Measurements from ENCODE around the gene MZT2A.
"Not testable (repeated sequence)": the region's sequence is repeated elsewhere in the genome, so short reads cannot be mapped to it uniquely, and the experiment has no call there.

MZT2A gene

DNA sequence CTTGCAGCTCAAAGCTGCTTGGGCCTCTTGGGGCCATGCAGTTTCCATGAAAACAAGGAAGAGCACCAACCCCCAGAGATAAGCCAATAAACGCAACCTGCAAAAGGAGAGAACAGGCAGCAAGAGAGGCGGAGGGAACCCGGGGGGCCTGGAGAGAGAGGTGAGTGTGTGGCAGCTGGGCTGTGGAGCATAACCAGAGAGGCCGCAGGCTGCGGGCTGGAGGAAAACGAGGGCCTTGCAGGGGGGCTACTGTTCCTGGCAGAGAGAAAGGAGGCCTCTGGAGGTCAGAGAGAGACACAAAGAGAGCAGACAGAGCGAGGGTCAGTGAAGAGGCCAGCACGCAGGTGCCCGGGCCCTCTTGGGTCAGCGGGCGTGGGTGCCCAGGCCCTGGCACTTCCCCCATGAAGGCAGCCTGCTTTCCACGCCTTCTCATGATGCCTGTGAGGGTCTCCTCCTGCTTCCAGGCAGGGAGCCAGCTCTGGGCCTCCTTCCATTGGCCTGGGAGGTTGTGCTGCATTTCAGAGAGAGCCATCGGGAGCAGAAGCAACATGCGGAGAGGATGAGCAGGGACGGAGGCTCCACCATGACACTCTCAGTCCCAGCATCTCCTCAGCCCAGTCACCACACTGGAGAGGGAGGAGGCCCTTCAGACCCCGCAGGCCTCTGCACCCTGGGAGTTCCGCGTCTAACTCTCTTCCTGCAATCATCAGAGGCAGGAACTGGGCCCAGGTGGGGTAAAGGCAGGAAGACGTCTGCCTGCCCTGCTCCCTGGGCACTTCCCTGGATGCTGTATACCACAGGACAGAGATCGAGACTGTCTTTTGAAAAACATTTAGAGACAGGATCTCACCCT lies 1.4 kb downstream of the MZT2A start:
- not testable (repeated sequence) for DNase-seq

DNA sequence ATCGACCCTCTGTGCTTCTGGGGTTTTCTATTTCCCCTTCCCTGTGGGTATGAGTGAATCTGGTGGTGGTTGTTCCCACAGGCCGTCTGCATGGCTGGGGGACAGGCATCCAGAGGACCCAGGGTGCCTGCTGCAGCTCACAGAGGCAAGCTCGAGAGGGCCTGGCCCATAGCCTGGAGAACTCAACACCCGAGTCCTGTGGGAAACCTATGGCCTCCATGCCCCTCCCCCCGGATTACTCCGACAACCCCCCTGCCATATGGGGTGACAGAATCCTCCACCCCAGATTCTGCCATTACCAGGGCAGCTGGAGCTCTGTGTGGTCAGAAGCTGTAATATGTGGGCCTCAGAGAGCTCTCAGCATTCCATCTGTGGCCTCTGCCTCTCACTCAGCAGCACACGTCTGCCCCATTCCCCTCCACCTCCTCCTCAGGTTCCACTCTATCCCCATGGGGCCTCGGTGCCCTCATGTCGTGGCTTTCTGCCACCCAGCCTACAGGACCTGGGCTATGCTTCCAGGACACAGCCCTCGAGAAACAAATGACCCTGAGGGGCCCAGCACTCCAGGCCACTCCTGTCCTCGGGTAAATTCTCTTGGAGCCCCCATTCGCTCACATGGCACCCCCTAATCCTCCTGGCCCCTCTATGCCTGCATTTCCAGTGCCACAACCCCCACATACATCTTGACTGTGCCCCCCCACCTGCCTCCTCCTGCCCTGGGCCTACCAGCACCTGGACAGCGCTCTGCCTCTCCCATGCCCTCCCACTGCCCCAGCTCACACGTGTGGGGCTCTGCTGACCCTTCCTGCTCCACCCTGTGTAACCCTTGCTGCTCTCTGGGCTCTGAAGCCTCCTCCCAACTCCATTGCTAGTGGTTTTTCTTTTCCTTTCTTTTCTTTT lies 3.6 kb downstream of the MZT2A start:
- no peak for DNase-seq

DNA sequence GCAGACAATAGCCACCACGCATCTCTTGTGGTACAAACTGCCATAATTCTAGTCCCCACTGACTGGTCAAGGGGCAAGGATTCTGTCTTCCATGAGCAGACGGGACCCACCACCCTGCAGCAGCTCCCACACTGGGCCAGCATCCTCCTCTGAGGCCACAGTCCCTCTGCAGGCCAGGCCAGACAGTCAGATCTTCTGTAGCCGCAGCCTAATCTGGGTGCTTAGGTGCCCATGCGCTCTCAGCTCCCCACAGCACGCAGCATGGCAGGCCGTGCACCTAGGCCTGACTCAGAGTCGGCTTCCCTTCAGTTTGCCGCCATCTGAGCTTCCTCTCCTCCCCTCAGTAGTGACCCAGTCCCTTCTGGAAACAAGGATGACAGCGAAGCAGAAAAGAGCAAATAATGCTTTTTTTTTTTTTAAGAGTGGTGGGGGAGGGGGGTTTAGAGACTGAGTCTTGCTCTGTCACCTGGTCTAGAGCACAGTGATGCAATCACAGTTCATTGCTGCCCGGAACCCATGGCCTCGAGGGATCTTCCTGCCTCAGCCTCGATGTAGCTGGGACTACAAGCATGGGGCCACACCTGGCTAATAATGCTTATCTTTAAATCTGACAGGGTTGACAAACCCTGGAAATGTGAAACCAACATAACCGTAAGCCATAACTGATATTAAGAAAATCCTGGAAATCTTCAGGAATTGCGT lies 5.8 kb downstream of the MZT2A start:
- peak; percentile 8 for DNase-seq

DNA sequence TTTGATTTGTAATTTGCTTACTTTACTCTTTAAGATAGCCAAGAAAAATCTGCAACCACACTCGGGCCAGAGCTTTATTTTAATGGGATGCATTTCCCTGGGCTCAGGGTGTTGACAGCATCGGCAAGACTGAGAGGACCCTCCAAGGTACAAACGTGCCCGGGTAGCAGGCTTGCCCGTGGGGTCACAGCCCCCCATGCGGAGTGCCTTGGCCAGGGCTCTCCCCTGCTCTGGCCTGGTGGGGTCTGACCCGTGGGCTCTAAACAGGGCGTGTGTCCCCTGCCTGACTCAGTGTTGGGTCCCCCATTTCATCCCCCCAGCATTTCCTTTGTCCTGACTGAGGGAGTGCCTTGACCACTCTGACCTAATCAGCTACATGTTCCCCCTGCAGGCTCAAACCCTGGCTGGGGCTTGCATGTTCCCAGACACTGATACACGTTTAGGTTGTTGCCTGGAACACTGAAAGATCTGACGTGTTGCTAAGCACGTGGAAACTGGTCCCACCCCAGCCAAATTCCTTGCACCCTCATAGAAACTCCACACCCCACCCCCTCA lies 7.2 kb downstream of the MZT2A start:
- not testable (repeated sequence) for DNase-seq

DNA sequence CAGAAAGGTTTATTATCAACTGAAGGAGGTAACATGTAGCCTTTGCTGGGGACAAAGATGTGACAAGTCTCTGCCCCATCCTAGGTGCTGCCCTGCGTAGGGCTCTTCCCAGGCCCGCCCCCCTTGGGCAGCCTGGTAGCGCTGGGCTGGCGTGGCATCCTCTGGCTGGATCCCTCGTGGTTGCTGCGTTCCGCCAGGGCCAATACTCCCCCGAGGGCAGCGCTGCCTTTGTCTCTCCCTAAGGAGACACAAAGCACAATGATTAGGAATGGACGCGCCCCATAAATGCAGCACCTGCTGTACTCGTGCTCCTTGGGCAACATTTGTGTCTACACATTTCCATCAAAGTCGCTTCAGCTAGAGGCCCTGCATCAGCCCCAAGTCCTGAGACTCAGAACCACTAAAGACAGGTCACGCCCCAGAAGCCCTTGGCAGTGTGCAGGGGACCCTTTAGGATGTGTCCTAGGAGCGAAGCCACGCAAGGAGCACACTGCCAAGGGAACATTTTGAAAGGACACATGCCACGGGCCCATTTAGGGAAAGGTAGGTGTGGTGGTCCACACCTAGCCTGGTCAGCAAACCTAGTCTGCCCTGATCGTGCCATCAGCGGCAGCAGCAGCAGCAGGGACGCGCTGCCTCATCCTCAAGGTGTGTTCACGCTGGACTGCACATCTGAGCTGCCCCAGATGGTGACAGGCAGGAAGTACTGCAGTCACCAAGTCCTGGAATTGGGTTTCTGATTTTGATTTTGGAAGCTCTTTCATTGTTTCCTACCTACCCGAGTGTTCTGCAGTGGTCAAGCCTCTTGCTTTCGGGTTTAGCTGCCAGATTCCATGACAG lies 8.0 kb downstream of the MZT2A start:
- DNase-seq: not testable (repeated sequence)

DNA sequence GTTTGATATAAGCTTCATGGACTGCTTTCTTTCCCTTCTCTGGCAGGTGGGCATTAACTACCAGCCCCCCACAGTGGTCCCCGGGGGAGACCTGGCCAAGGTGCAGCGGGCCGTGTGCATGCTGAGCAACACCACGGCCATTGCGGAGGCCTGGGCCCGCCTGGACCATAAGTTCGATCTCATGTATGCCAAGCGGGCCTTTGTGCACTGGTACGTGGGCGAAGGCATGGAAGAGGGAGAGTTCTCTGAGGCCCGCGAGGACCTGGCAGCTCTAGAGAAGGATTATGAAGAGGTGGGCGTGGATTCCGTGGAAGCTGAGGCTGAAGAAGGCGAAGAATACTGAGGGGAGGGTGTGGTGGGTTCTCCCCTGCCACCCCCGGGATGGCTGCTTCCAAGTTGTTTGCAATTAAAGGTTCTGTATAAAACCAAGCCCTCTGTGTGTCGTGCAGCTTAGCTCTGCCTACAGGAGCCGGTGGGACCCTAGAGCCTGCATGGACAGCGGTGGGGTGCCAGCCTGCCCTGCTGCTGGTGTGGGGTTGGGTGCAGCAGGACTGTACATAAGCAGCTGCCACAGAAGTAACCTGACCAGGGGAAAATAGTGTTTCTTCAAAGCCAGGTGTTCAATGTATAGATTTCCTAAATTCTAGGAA lies 9.6 kb downstream of the MZT2A start:
- not testable (repeated sequence) for DNase-seq

DNA sequence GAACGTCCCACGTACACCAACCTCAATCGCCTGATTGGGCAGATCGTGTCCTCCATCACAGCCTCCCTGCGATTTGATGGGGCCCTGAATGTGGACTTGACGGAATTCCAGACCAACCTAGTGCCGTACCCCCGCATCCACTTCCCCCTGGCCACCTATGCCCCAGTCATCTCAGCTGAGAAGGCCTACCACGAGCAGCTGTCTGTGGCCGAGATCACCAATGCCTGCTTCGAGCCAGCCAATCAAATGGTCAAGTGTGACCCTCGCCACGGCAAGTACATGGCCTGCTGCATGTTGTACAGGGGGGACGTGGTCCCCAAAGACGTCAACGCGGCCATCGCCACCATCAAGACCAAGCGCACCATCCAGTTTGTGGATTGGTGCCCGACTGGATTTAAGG lies 11.8 kb downstream of the MZT2A start:
- not testable (repeated sequence) for DNase-seq

DNA sequence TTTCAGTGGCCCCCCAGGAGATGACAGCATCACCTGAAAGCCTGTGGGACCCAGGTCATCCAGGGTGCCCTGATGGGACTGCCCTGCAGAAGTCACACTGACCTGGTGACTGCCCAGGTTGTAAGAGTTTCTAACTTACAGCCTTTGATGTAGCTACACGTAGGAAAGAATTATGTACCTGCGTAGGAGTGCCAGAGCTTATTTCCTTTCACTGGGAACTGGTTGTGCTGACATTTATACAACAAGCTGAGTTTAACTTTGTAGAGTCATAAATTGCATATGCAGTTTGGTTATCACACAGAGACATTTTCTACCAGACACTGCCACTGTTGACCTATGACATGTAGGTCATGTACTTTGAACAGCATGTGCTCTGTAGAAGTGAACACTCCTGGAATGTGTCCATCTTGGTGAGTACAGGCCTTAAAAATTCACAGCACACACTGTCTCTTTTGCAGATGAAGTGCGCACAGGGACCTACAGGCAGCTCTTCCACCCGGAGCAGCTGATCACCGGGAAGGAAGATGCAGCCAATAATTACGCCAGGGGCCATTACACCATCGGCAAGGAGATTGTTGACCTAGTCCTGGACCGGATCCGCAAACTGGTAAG lies 13.2 kb downstream of the MZT2A start:
- DNase-seq: not testable (repeated sequence)

DNA sequence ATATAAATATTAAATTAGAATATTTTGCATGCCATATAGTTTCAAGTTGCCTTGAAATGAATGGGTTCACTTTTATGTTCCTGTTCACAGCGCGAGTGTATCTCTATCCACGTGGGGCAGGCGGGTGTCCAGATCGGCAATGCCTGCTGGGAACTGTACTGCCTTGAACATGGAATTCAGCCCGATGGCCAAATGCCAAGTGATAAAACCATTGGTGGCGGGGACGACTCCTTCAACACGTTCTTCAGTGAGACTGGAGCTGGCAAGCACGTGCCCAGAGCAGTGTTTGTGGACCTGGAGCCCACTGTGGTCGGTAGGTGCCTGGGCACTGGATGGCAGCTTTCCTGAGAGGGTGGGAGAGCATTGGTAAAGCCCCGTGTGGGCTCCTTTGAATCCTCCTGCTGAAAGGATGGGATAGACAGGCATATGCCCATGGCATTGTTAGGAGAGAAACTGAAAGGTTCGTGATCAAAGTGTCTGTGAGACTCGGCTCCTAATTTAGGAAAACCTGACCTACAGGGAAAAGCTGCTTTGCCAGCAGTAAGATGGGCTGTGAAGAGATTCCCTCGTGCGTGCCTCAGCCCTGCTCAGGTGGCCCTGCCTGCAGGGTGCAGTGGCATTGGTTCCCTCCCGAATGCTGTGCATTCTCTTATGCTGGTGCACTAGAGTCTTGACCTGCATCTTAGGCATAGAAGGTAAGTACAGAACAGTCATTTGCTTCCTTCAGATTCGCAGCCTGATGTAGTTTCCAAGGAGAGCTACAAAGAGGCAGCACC lies 13.9 kb downstream of the MZT2A start:
- DNase-seq: not testable (repeated sequence)

DNA sequence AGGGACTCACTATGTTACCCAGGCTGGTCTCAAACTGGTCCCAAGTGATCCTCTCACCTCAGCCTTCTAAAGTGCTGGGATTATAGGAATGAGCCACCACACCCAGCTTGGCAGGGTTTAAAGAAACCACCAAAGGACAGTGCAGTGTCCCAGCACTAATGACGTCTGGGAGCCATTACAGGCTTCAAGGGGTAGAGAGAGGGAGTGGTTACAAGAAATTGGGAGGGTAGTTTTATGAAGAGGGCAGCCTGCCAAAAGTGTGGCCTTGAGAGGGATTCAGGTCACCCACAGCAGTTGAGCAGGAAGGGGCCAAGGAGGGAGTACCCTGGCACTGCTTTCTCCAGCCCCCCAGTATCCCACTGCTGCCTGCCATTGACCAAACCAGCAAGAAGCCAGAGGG lies 15.0 kb downstream of the MZT2A start:
- DNase-seq: not testable (repeated sequence)

DNA sequence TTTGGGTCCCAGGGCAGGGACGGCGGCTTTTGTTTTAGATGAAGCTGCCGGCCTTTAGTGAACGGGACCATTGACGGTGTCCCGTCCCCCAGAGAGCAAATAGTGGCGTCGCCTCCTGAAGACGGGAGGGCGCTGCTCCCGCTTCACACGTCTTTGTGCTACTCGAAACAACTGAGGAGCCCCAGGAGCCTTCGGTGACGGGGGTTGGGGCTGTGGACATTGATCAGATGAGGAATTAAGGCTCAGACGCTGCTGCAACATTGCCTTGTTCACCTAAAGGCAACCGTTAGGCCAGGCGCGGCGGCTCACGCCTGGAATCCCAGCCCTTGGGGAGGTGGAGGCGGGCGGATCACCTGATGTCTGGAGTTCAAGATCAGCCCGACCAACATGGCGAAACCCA lies 15.8 kb downstream of the MZT2A start:
- DNase-seq: not testable (repeated sequence)

DNA sequence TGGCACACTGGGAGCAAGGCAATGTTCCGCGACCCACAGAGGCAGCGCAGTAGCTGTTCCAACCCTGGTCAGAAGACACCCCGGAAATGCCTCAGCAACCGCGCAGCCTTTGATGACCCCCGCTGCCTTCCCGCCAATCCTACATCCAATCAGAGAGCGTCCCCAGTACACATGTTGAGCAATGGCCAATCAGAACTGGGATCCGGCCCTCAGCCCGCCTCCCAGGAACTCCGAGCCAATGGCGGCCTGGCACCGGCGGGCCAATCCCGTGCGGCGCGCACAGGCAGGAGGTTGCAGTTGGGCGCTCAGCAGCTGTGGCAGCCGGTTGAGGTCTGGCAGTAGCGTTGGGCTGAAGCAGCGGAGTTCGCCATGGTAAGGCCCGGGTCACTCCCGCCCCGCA lies 16.4 kb downstream of the MZT2A start, which contains the start of gene TUBA3D:
TUBA3D (plus strand) TSS at position 289 of the 400 bp plus-strand sequence; CDS start at position 370, 81 bp downstream.
- no peak for DNase-seq

DNA sequence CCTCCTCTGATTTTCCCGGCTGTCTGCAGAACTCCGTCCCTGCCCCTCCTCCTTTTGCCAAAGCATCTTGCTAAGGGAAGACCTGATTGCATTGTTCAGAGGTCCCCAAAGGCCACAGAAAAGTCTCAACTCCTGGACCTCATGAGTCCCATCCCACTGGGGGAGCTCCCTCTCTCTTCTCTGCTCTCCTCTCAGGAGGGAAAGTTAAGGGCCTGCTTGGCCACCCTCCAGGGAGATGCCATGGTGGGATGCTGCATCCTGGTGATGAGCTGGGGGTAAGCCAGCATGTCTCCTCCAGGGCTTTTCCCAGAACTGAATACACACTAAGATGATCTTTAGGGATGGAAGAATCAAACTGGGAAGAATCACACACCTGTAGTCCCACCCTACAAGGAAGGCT lies 18.9 kb downstream of the MZT2A start:
- DNase-seq: not testable (repeated sequence)

DNA sequence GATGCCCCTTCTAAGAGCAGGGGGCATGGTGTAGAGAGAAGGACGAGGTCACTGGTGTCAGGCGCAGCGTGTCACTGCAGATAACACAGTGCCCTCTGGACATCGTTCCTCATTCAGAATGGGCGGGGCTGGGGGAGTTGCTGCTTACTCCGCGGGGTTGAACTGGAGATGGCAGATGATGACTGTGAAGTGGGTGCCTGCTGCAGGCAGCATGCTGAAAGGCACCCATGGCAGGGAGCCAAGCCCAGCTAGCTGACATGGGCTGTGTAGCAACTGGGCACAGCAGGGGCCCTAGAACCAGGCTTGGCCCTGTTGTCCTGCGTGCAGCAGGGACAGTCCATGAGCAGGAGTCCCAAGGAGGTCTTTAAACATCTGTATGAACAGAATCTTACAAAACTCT lies 20.6 kb downstream of the MZT2A start:
- not testable (repeated sequence) for DNase-seq

DNA sequence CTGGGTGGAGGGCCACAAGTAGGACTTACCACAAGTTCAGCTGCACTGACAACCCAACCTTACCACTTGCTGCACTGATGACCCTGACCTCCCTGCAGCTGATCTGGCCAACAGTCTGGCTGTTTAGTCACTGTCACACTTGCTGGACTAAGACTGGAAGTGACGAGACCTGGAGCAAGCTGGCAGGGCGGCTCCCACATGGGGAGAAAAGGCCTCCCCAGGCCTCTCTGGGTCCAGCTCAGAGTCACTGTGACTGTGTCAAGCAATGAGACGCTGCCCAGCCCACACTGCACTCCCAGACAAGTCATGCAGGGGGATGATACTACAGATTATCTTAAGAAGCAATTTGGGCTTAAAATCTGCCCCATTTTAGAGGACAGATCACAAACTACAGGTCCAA lies 21.3 kb downstream of the MZT2A start:
- not testable (repeated sequence) for DNase-seq

DNA sequence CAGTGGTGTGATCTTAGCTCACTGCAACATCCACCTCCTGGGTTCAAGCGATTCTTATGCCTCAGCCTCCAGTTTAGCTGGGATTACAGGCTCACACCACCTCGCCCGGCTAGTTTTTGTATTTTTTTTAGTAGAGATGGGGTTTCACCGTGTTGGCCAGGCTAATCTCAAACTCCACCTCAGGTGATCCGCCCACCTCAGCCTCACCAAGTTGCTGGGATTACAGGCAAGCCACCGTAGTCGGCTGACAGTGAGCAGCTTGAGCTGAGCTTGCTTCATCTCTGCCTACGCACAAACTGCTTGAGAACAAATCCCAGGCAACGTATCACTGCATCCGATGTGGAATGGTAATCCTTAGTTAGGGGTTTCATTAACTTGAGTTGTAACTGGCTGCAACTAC lies 24.5 kb downstream of the MZT2A start:
- DNase-seq: not testable (repeated sequence)

DNA sequence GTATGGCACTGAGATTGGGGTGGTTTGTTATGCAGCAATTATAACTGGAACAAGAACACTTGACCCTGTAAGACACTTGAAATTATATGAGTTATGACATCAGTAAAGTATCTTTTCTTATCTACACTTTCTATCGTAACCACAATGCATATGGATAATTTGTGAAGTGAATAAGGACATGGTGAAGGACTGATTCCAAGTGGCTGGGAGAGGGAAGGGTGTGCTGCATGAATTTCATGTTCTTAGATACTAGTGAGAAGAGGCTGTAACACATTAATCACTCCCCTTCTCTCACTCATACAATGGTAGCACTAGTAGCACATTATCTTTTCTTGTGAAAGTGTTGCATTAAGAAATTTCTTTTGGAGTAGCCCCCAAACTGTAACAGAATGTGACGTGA lies 37.3 kb downstream of the MZT2A start:
- DNase-seq: not testable (repeated sequence)

DNA sequence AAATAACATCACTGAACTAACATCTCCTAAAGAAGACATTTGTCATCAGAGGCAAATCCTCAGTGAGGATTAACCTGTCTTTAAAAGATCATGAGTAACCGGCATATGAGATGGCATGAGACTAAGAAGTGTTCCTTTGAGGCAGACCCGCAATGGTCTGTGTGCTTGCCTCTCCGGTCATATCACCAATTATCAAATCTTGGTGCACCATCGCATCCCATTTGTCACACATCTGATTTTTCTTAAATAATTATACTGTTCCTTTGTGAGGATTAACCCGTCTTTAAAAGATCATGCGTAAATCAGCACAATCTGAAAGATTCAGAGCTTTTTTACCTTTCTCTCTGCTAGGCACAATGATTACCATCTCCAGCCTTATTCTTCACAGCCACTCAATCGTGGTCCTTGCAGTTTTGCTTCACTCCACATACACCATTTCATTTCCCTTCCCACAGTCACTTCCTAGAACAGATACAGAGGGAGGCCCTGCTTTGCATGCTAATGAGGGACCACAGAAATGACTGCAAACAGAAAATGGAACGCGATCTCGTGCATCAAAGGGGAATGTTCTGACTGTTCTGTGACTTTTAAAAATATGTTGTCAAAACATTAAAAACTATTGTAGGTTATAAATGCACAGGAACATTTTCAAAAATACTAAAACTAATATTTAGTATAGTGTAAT lies 40.8 kb downstream of the MZT2A start:
- DNase-seq: not testable (repeated sequence)

DNA sequence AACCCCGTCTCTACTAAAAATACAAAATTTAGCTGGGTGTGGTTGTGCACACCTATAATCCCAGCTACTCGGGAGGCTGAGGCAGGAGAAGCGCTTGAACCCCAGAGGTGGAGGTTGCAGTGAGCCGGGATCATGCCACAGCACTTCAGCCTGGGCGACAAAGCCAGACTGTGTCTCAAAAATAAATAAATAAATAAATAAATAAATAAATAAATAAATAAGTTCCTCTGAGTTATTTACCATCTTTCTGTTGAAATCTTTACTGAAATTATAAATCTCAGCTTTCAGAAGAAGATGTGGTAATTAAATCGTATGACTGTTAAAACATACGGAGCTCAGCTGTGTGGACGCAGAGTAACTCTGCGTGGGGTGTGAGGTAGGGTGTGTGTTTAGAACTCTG lies 44.2 kb downstream of the MZT2A start:
- DNase-seq: not testable (repeated sequence)

Measured in CD4-positive, alpha-beta T cell treated with Interleukin-15 for 1 hour (primary cell).